ENCODE results near the gene XRN2. TPM values are rescaled to one million over a fixed set of nuclear protein-coding genes. Genes with fewer than 3 reads are reported as not detected.

The XRN2 gene
- total and polyA plus RNA-seq, 2 of the 13 experiments (the other 11 are each of a cell fraction or from before 2014, with no cell fraction given): 90.3 to 171 TPM

DNA sequence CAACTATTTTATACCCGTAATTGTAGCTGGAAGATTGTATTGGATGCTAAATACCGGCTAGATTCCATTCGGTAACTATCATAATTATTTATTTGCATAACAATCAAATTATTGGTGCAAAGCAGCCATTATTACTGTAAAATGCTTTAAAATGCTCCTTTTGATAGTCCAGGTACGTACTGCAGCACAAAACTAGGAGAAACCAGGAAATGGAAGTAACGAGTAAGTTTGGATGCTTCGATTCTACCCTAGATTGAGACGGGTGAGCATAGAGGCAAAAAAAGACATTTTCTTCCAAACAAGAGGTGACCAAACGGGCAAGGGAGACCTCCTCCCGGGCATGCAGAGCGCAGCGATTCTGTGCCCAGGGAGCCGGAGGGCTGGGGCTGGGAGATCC lies 469 bp upstream of the XRN2 start (continued):
- TF ChIP-seq, protein P1, sequence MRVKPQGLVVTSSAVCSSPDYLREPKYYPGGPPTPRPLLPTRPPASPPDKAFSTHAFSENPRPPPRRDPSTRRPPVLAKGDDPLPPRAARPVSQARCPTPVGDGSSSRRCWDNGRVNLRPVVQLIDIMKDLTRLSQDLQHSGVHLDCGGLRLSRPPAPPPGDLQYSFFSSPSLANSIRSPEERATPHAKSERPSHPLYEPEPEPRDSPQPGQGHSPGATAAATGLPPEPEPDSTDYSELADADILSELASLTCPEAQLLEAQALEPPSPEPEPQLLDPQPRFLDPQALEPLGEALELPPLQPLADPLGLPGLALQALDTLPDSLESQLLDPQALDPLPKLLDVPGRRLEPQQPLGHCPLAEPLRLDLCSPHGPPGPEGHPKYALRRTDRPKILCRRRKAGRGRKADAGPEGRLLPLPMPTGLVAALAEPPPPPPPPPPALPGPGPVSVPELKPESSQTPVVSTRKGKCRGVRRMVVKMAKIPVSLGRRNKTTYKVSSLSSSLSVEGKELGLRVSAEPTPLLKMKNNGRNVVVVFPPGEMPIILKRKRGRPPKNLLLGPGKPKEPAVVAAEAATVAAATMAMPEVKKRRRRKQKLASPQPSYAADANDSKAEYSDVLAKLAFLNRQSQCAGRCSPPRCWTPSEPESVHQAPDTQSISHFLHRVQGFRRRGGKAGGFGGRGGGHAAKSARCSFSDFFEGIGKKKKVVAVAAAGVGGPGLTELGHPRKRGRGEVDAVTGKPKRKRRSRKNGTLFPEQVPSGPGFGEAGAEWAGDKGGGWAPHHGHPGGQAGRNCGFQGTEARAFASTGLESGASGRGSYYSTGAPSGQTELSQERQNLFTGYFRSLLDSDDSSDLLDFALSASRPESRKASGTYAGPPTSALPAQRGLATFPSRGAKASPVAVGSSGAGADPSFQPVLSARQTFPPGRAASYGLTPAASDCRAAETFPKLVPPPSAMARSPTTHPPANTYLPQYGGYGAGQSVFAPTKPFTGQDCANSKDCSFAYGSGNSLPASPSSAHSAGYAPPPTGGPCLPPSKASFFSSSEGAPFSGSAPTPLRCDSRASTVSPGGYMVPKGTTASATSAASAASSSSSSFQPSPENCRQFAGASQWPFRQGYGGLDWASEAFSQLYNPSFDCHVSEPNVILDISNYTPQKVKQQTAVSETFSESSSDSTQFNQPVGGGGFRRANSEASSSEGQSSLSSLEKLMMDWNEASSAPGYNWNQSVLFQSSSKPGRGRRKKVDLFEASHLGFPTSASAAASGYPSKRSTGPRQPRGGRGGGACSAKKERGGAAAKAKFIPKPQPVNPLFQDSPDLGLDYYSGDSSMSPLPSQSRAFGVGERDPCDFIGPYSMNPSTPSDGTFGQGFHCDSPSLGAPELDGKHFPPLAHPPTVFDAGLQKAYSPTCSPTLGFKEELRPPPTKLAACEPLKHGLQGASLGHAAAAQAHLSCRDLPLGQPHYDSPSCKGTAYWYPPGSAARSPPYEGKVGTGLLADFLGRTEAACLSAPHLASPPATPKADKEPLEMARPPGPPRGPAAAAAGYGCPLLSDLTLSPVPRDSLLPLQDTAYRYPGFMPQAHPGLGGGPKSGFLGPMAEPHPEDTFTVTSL (CRISPR knock-in tag; IDR thresholded peaks at IDR 0.05; ENCODE audit: borderline replicate concordance): no peak
- TF ChIP-seq AGO1 (IDR thresholded peaks at IDR 0.05; ENCODE audit: low read depth, low read length, poor library complexity, severe bottlenecking) (no peak), KDM4B (CRISPR knock-in tag; IDR thresholded peaks at IDR 0.05) (no peak), FIP1L1 (IDR thresholded peaks at IDR 0.05; ENCODE audit: borderline replicate concordance, insufficient read depth, low read depth, low read length) (no peak), MAFF (IDR thresholded peaks at IDR 0.05; ENCODE audit: low read depth, low read length) (no peak), SP140L (CRISPR knock-in tag; IDR thresholded peaks at IDR 0.05; ENCODE audit: borderline replicate concordance) (no peak), CAMTA2 (CRISPR knock-in tag; IDR thresholded peaks at IDR 0.05; ENCODE audit: borderline replicate concordance) (no peak), ZBTB3 (CRISPR knock-in tag; IDR thresholded peaks at IDR 0.05; ENCODE audit: borderline replicate concordance, low read depth) (no peak), GPN1 (CRISPR knock-in tag; IDR thresholded peaks at IDR 0.05; ENCODE audit: borderline replicate concordance) (no peak), TOE1 (CRISPR knock-in tag; IDR thresholded peaks at IDR 0.05) (no peak), JUN (CRISPR knock-in tag; IDR thresholded peaks at IDR 0.05) (no peak), ZNF264 (CRISPR knock-in tag; IDR thresholded peaks at IDR 0.05) (0 out of 2 replicates have a peak, but pooled peaks have one; percentile 20), ZFP1 (CRISPR knock-in tag; IDR thresholded peaks at IDR 0.05) (0 out of 2 replicates have a peak, but pooled peaks have one; percentile 1), THAP11 (CRISPR knock-in tag; IDR thresholded peaks at IDR 0.05) (no peak), REPIN1 (CRISPR knock-in tag; IDR thresholded peaks at IDR 0.05; ENCODE audit: borderline replicate concordance, low read depth) (no peak), ZNF256 (CRISPR knock-in tag; conservative IDR thresholded peaks at IDR 0.05) (peak; percentile 86)
- TF ChIP-seq, protein P2, sequence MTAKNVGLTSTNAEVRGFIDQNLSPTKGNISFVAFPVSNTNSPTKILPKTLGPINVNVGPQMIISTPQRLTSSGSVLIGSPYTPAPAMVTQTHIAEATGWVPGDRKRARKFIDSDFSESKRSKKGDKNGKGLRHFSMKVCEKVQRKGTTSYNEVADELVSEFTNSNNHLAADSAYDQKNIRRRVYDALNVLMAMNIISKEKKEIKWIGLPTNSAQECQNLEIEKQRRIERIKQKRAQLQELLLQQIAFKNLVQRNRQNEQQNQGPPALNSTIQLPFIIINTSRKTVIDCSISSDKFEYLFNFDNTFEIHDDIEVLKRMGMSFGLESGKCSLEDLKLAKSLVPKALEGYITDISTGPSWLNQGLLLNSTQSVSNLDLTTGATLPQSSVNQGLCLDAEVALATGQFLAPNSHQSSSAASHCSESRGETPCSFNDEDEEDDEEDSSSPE (CRISPR knock-in tag; IDR thresholded peaks at IDR 0.05): no peak
- TF ChIP-seq, protein P3, sequence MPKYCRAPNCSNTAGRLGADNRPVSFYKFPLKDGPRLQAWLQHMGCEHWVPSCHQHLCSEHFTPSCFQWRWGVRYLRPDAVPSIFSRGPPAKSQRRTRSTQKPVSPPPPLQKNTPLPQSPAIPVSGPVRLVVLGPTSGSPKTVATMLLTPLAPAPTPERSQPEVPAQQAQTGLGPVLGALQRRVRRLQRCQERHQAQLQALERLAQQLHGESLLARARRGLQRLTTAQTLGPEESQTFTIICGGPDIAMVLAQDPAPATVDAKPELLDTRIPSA (CRISPR knock-in tag; IDR thresholded peaks at IDR 0.05; ENCODE audit: borderline replicate concordance): 0 out of 2 replicates have a peak, but pooled peaks have one; percentile 10
- TF ChIP-seq, protein P4, sequence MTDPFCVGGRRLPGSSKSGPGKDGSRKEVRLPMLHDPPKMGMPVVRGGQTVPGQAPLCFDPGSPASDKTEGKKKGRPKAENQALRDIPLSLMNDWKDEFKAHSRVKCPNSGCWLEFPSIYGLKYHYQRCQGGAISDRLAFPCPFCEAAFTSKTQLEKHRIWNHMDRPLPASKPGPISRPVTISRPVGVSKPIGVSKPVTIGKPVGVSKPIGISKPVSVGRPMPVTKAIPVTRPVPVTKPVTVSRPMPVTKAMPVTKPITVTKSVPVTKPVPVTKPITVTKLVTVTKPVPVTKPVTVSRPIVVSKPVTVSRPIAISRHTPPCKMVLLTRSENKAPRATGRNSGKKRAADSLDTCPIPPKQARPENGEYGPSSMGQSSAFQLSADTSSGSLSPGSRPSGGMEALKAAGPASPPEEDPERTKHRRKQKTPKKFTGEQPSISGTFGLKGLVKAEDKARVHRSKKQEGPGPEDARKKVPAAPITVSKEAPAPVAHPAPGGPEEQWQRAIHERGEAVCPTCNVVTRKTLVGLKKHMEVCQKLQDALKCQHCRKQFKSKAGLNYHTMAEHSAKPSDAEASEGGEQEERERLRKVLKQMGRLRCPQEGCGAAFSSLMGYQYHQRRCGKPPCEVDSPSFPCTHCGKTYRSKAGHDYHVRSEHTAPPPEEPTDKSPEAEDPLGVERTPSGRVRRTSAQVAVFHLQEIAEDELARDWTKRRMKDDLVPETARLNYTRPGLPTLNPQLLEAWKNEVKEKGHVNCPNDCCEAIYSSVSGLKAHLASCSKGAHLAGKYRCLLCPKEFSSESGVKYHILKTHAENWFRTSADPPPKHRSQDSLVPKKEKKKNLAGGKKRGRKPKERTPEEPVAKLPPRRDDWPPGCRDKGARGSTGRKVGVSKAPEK (CRISPR knock-in tag; IDR thresholded peaks at IDR 0.05; ENCODE audit: borderline replicate concordance): peak; percentile 26; the same call in 1 of the 2 replicates

All from HepG2 (cell line).